ENCODE measurements around the gene PTPRJ. TPM values are rescaled to one million over a fixed set of nuclear protein-coding genes. Genes with fewer than 3 reads are reported as not detected.

PTPRJ gene
- total and polyA plus RNA-seq, 2 donors (not counting 3 experiments of a cell fraction or from before 2014, with no cell fraction given): 3.1 to 7.7 TPM

- DNase-seq (ENCODE audit: low read depth, low spot score): no peak
- Histone ChIP-seq H3K4me1 (ENCODE audit: control insufficient read depth, extremely low read depth, insufficient read depth, low read length) (no peaks in the 10 kb centered on the region), H3K36me3 (ENCODE audit: control insufficient read depth in 2 of 2, extremely low read depth in 1 of 2, insufficient read depth in 2 of 2, low read length in 2 of 2) (no peaks in the 10 kb centered on the region), H3K27ac (ENCODE audit: insufficient read depth, low read depth, low read length) (no peak overlapping the region), H3K9me3 (replicated peaks; ENCODE audit: control insufficient read depth, insufficient read depth, low read length) (no peaks in the 10 kb centered on the region), H3K9me1 (replicated peaks; ENCODE audit: control insufficient read depth, extremely low read depth, insufficient read depth, low read length) (no peaks in the 10 kb centered on the region), H3K9ac (replicated peaks; ENCODE audit: extremely low read depth, insufficient read depth, low read length) (no peak overlapping the region), H3K27me3 (ENCODE audit: control insufficient read depth in 2 of 2, insufficient read depth in 2 of 2, low read length in 2 of 2) (no peaks in the 10 kb centered on the region), H3K4me2 (ENCODE audit: insufficient read depth, low read length) (no peak overlapping the region), H3K79me2 (ENCODE audit: control insufficient read depth, insufficient read depth, low read length) (no peaks in the 10 kb centered on the region), H4K20me1 (replicated peaks; ENCODE audit: control insufficient read depth, extremely low read depth, insufficient read depth, low read length) (no peaks in the 10 kb centered on the region), H2AFZ (ENCODE audit: low read depth, low read length) (no peak overlapping the region), H3K4me3 (replicated peaks in 1 of 3; ENCODE audit: insufficient read depth in 1 of 3, low read depth in 1 of 3, low read length in 3 of 3) (no peak overlapping the region)
- ChIA-PET CTCF (interaction anchor here (0.9 to 1.5 kb wide), 3 partner anchors 8 to 21 kb away, joined by 3 to 6 read pairs (median 3); no protein-coding TSS in a partner anchor), POLR2A (no interaction called here)
- intact Hi-C loops (cut with micrococcal nuclease): no loop called here
- FAIRE-seq: no peak
- BruUV-seq (replicated peaks): no TSS peak
- dilution Hi-C loops (cut with MboI; ENCODE audit: extremely low pct_ligation_motif_present, low sequenced_read_pairs): no loop called here
- TF ChIP-seq FOS (IDR thresholded peaks at IDR 0.05; ENCODE audit: borderline replicate concordance, insufficient read depth, low read length): no peak
- TF ChIP-seq, protein P1, sequence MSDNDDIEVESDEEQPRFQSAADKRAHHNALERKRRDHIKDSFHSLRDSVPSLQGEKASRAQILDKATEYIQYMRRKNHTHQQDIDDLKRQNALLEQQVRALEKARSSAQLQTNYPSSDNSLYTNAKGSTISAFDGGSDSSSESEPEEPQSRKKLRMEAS (IDR thresholded peaks at IDR 0.05; ENCODE audit: insufficient read depth, insufficient read length): no peak
- no peak for TF ChIP-seq EZH2 (IDR thresholded peaks at IDR 0.05; ENCODE audit: borderline replicate concordance, low read depth, low read length, severe bottlenecking)
- TF ChIP-seq MYC (IDR thresholded peaks at IDR 0.05; ENCODE audit: low read depth, low read length): no peak
- TF ChIP-seq POLR2A (IDR thresholded peaks at IDR 0.05; ENCODE audit: low read depth, low read length): no peak
- TF ChIP-seq JUN (IDR thresholded peaks at IDR 0.05; ENCODE audit: borderline replicate concordance, insufficient read depth, insufficient read length, low read depth): no peak
These were observed 107.1 kb downstream of the PTPRJ start for GRCh38 chr11:48087422-48087821.

DNA sequence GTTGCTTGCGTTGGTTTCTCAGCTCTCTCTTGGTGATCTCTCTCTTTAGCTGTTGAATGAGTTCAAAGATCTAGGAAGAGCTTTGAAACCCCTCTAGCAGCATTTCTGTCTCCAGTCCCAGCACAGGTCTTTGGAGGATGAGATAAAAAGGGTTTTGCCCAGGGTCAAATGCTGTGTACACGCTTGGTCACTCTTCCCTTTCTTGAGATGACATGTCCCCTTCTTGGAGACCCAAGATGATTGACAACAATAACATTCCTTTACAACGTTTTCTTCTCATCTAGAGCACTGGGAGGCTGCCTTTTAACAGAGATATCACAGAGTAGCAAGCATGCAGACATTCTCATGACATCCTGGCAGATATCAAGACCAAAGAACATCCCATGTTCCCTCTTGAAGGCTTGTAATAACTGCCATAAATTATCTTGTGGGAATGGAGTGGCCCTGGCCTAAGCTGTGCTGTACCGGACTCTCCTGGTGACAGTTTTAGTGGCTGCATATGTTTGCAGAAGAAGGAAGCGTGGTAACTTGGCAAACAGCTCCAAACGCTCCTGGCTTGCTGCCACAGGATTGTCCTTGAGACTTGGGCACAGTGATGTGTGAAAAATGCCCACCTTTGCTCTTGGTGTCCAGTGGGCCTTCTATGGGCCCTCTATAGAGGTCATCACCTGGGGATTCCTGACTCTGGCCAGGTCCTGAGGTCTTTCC is 107.8 kb downstream of the PTPRJ start:
- CTCF ChIA-PET: interaction anchor here (0.6 to 1.5 kb wide), 5 partner anchors 9 to 153 kb away, joined by 3 to 6 read pairs (median 3); no protein-coding TSS in a partner anchor
- dilution Hi-C loops (cut with MboI; ENCODE audit: extremely low pct_ligation_motif_present, low sequenced_read_pairs): no loop called here
- no TSS peak for BruUV-seq (replicated peaks)
- Histone ChIP-seq H3K27me3 (ENCODE audit: control insufficient read depth in 2 of 2, insufficient read depth in 2 of 2, low read length in 2 of 2) (no peaks in the 10 kb centered on the region), H3K4me3 (replicated peaks in 1 of 3; ENCODE audit: insufficient read depth in 1 of 3, low read depth in 1 of 3, low read length in 3 of 3) (no peak overlapping the region), H3K27ac (ENCODE audit: insufficient read depth, low read depth, low read length) (no peak overlapping the region), H2AFZ (ENCODE audit: low read depth, low read length) (no peak overlapping the region), H3K9ac (replicated peaks; ENCODE audit: extremely low read depth, insufficient read depth, low read length) (no peak overlapping the region), H4K20me1 (replicated peaks; ENCODE audit: control insufficient read depth, extremely low read depth, insufficient read depth, low read length) (no peaks in the 10 kb centered on the region), H3K9me3 (replicated peaks; ENCODE audit: control insufficient read depth, insufficient read depth, low read length) (no peaks in the 10 kb centered on the region), H3K79me2 (ENCODE audit: control insufficient read depth, insufficient read depth, low read length) (no peaks in the 10 kb centered on the region), H3K36me3 (ENCODE audit: control insufficient read depth in 2 of 2, extremely low read depth in 1 of 2, insufficient read depth in 2 of 2, low read length in 2 of 2) (no peaks in the 10 kb centered on the region), H3K4me2 (ENCODE audit: insufficient read depth, low read length) (no peak overlapping the region), H3K4me1 (ENCODE audit: control insufficient read depth, extremely low read depth, insufficient read depth, low read length) (no peaks in the 10 kb centered on the region), H3K9me1 (replicated peaks; ENCODE audit: control insufficient read depth, extremely low read depth, insufficient read depth, low read length) (no peaks in the 10 kb centered on the region)
- POLR2A ChIA-PET: no interaction called here
- DNase-seq (ENCODE audit: low read depth, low spot score): peak; percentile 41
- FAIRE-seq: no peak
- no peak for TF ChIP-seq GATA2 (IDR thresholded peaks at IDR 0.05; ENCODE audit: insufficient read depth, insufficient read length, low read depth, low read length)
- TF ChIP-seq MYC (IDR thresholded peaks at IDR 0.05; ENCODE audit: low read depth, low read length): no peak
- TF ChIP-seq JUN (IDR thresholded peaks at IDR 0.05; ENCODE audit: borderline replicate concordance, insufficient read depth, insufficient read length, low read depth): no peak
- TF ChIP-seq EZH2 (IDR thresholded peaks at IDR 0.05; ENCODE audit: borderline replicate concordance, low read depth, low read length, severe bottlenecking): no peak
- TF ChIP-seq CTCF (IDR thresholded peaks at IDR 0.05; ENCODE audit: extremely low read depth in 1 of 2, insufficient read depth in 1 of 2, low read depth in 1 of 2, low read length in 2 of 2): no peak
- TF ChIP-seq POLR2A (IDR thresholded peaks at IDR 0.05; ENCODE audit: low read depth, low read length): no peak
- TF ChIP-seq, protein P1 (IDR thresholded peaks at IDR 0.05; ENCODE audit: insufficient read depth, insufficient read length): no peak
- no peak for TF ChIP-seq POLR2AphosphoS5 (IDR thresholded peaks at IDR 0.05; ENCODE audit: insufficient read depth, low read depth, low read length)
- TF ChIP-seq FOS (IDR thresholded peaks at IDR 0.05; ENCODE audit: borderline replicate concordance, insufficient read depth, low read length): no peak
- intact Hi-C loops (cut with micrococcal nuclease): no loop called here

All from endothelial cell of umbilical vein (primary cell).